Glutamatergic neuron (in vitro differentiated cells): Measurements from ENCODE around the gene MDC1. TPM values are rescaled to one million over a fixed set of nuclear protein-coding genes. Genes with fewer than 3 reads are reported as not detected.

ENCODE experiments used
- DNase-seq: peaks from one replicate; pipeline ENCODE4 v3.0.0; 2022
- H3K27ac Mint-ChIP-seq: one replicate; pipeline ENCODE4 v1.8.0; 2020; ENCODE audit warnings: mild to moderate bottlenecking, mixed read lengths, inconsistent platforms; ENCODE audit not compliant: unreplicated experiment
- H3K27me3 Mint-ChIP-seq: one replicate; pipeline ENCODE4 v1.8.0; 2020; ENCODE audit warnings: mild to moderate bottlenecking, moderate library complexity, mixed read lengths, inconsistent platforms; ENCODE audit not compliant: unreplicated experiment
- H3K36me3 Mint-ChIP-seq: one replicate; pipeline ENCODE4 v1.8.0; 2020; ENCODE audit warnings: mild to moderate bottlenecking, mixed read lengths, inconsistent platforms; ENCODE audit not compliant: unreplicated experiment
- H3K4me1 Mint-ChIP-seq: one replicate; pipeline ENCODE4 v1.8.0; 2020; ENCODE audit warnings: mild to moderate bottlenecking, low read depth, mixed read lengths, inconsistent platforms; ENCODE audit not compliant: unreplicated experiment
- H3K4me3 Mint-ChIP-seq: one replicate; pipeline ENCODE4 v1.8.0; 2020; ENCODE audit warnings: mild to moderate bottlenecking, mixed read lengths, inconsistent platforms; ENCODE audit not compliant: unreplicated experiment
- H3K9me3 Mint-ChIP-seq: one replicate; pipeline ENCODE4 v1.8.0; 2020; ENCODE audit warnings: mild to moderate bottlenecking, moderate library complexity, mixed read lengths, inconsistent platforms; ENCODE audit not compliant: unreplicated experiment
- total RNA-seq: library from RNA; stranded (reverse); fragmentation: NEBNext Ultra II Directional; extraction: Animal tissue kit (Norgen Biotek cat#: 25700); gene quantifications from one replicate; pipeline ENCODE4 v1.2.1, GENCODE V29; 2021; ENCODE audit not compliant: unreplicated experiment
- TF ChIP-seq, protein P1 (sequence below): fragments of 200-600 bp; sonication (generic); IDR thresholded peaks from one replicate; pipeline ENCODE4 v1.5.0; 2021; ENCODE audit not compliant: partially characterized antibody, unreplicated experiment

Gene MDC1
- total RNA-seq, 1 donor from 2014 or later: 50.4 TPM

DNA sequence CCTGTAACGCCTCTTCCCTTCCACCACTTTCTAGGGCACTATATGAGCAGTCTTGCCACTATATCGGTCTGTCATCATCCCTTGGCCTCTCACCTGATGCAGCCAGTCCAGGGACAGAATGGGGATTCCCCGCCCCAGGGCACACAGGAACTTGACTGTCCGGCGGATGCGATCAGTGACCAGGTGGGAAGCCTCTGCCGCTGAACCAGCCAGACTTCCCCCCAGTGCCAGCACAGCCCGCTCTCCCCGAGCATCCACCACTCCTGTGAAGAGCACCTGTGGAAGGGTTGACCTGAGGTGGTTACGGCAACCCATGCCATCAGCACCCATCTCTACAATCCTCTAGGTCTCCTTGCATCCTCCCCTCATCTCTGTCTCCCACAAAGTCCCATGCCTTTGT, 14.1 kb downstream of the MDC1 start:
- no peak for DNase-seq
- peaks cover 9% of the 10 kb centered on the region for H3K36me3 Mint-ChIP-seq
- H3K9me3 Mint-ChIP-seq: peaks cover 6% of the 10 kb centered on the region
- H3K4me3 Mint-ChIP-seq: no peak overlapping the region
- no peak overlapping the region for H3K27ac Mint-ChIP-seq
- TF ChIP-seq, protein P1, sequence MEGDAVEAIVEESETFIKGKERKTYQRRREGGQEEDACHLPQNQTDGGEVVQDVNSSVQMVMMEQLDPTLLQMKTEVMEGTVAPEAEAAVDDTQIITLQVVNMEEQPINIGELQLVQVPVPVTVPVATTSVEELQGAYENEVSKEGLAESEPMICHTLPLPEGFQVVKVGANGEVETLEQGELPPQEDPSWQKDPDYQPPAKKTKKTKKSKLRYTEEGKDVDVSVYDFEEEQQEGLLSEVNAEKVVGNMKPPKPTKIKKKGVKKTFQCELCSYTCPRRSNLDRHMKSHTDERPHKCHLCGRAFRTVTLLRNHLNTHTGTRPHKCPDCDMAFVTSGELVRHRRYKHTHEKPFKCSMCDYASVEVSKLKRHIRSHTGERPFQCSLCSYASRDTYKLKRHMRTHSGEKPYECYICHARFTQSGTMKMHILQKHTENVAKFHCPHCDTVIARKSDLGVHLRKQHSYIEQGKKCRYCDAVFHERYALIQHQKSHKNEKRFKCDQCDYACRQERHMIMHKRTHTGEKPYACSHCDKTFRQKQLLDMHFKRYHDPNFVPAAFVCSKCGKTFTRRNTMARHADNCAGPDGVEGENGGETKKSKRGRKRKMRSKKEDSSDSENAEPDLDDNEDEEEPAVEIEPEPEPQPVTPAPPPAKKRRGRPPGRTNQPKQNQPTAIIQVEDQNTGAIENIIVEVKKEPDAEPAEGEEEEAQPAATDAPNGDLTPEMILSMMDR: no peak
- peaks cover 8% of the 10 kb centered on the region for H3K27me3 Mint-ChIP-seq
- no peaks in the 10 kb centered on the region for H3K4me1 Mint-ChIP-seq

DNA sequence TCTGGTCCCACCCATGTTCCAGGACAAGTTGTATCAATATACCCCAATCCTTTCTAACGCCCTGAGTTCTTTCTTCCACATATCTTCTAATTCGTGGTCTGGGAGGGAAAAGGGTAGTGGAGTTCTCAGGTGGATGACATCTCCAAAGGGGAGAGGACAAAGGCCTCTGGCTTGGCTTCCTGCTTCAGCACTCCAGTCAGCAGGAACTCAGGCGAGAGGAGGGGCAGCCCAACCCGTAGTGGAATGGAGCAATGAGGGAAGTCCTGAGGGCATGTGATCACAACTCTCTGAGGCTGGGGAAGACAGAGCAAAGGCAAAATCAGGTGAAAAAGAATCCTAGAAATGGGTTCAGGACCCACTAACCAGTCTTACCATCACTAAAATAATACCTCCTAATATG, 16.7 kb downstream of the MDC1 start:
- Mint-ChIP-seq H3K9me3 (peaks cover 6% of the 10 kb centered on the region), H3K4me3 (no peak overlapping the region), H3K27ac (peak overlapping the region; percentile 11), H3K36me3 (peaks cover 5% of the 10 kb centered on the region), H3K27me3 (peaks cover 6% of the 10 kb centered on the region), H3K4me1 (no peaks in the 10 kb centered on the region)
- TF ChIP-seq, protein P1: no peak
- no peak for DNase-seq

DNA sequence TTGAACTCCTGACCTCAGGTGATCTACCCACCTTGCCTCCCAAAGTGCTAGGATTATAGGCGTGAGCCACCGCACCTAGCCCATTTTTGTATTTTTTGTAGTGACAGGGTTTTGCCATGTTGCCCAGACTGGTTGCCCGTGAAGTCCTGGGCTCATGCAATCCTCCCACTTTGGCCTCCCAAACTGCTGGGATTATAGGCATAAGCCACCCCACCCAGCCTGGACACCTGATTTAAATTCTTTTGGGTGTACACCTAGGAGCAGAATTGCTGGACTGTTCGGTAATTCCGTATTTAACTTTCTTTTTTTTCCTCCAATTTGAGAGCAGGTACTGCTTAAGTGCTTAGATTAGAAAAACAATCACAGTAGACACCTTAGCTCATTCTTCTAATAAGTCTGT, 20.6 kb downstream of the MDC1 start:
- H3K4me3 Mint-ChIP-seq: no peak overlapping the region
- peaks cover 2% of the 10 kb centered on the region for H3K27me3 Mint-ChIP-seq
- no peaks in the 10 kb centered on the region for H3K9me3 Mint-ChIP-seq
- DNase-seq: no peak
- H3K36me3 Mint-ChIP-seq: no peaks in the 10 kb centered on the region
- TF ChIP-seq, protein P1: no peak
- peaks cover 6% of the 10 kb centered on the region for H3K4me1 Mint-ChIP-seq
- no peak overlapping the region for H3K27ac Mint-ChIP-seq

DNA sequence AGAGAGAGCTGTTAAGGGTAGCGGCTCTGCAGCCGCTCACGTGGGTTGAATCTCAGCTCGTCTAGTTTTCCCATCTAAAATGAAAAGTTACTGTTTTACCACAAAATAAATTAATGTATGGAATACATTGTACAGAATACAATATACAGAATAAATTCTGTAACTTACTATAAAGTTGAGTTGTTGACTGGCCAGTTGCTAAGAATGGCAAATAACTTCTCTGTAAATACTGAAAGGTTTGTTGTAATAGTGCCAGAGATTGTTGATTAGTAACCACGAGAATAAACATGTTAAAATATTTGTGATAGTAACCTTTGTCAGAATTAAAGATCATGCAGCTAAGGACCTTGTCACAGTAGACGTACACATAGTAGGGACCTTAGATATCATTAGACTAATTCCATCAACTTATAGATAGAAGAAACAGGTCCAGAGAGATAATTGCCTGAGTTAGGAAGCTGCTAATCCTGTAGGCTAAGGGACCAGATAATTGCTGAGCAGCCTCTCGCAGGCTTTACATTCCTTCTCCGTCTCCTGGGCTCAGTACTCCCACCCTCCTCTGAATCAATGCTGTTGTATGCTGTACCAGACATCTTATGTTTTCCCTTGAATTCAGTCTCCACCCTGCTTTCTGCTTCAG, 25.8 kb downstream of the MDC1 start:
- peaks cover 35% of the 10 kb centered on the region for H3K4me1 Mint-ChIP-seq
- DNase-seq: no peak
- H3K27me3 Mint-ChIP-seq: peaks cover 18% of the 10 kb centered on the region
- peaks cover 19% of the 10 kb centered on the region for H3K9me3 Mint-ChIP-seq
- peak overlapping the region; percentile 90 for H3K27ac Mint-ChIP-seq
- peak overlapping the region; percentile 88 for H3K4me3 Mint-ChIP-seq
- no peaks in the 10 kb centered on the region for H3K36me3 Mint-ChIP-seq
- TF ChIP-seq, protein P1: no peak

DNA sequence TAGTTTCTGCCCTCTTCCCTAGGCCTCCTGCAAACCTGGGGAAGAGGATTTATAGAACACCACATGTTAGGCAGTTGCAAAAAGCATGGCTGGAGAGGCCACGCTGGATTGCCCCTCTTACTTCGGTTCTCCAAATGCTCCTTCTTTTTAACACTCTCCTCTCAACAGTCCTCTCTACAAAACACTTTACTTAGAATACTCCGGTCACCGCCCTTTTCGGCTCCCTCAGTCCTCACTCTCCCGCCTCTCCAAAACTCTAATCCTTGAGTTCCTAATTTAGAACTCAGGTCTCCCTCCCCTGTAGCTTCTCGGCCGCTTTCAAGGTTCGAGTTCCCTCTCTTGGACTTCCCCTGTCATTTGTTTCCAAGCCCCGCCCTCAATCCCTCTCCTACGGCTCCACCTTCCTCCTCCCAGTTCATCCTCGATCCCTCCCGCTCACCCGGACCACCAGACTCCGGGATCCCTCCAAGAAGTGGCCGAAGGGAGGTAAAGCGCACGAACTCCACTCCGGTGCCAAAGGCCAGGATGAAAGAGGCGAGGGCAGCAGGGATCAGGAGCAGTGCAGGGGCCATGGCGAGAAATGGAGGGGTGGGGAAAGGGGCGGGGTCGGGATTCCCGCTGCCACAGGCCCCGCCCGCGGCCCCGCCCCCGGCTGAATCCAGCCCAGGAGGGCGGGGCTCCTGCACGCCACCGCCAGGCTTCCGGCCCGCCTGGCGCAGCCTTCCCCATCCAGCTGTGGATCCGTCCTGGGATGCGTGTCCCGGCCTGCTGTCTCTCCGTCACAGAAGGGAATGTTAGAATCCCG, 26.5 kb downstream of the MDC1 start, which contains the start of gene NRM:
NRM (minus strand) TSS at position 582 of the 805 bp plus-strand sequence; CDS start at position 572, 10 bp downstream.
- Mint-ChIP-seq H3K4me1 (peaks cover 35% of the 10 kb centered on the region), H3K27ac (peak within 1 kb of the TSS; percentile 100), H3K36me3 (no peaks in the 10 kb centered on the region), H3K4me3 (peak within 1 kb of the TSS; percentile 100), H3K9me3 (peaks cover 21% of the 10 kb centered on the region), H3K27me3 (peaks cover 24% of the 10 kb centered on the region)
- DNase-seq: peak; percentile 92
- TF ChIP-seq, protein P1: no peak
